Stimulated activated naive B cell treated with anti-CD40 and anti-IgM and Interleukin-4, amounts not matched to agents 10 μg/mL and 1 μg/mL and 100 μg/mL, for 72 hours (primary cell): ENCODE results near the gene KIF26A.

ENCODE experiments used
- ATAC-seq, 2 donors: fragments of 150-1000 bp; cut with Tn5 transposase; replicated peaks; 2 replicates each; pipeline ENCODE4 v1.10.0; 2021; ENCODE audit warnings: moderate library complexity in 1 of 2
- DNase-seq: peaks from one replicate; pipeline ENCODE4 v3.0.0; 2021
- H3K27ac Mint-ChIP-seq: one replicate; pipeline ENCODE4 v1.8.0; 2022; ENCODE audit warnings: mild to moderate bottlenecking, mixed read lengths
- H3K27me3 Mint-ChIP-seq, 2 donors: one replicate each; pipeline ENCODE4 v1.8.0; 2022; ENCODE audit warnings: mixed read lengths in 2 of 2
- H3K36me3 Mint-ChIP-seq, 2 donors: one replicate each; pipeline ENCODE4 v1.8.0; 2022; ENCODE audit warnings: mixed read lengths in 2 of 2, mild to moderate bottlenecking in 1 of 2
- H3K4me1 Mint-ChIP-seq, 2 donors: one replicate each; pipeline ENCODE4 v1.8.0; 2022; ENCODE audit warnings: mixed read lengths in 2 of 2, mild to moderate bottlenecking in 1 of 2
- H3K4me3 Mint-ChIP-seq, 2 donors: one replicate each; pipeline ENCODE4 v1.8.0; 2022; ENCODE audit warnings: mild to moderate bottlenecking in 2 of 2, mixed read lengths in 2 of 2, moderate library complexity in 1 of 2
- H3K9me3 Mint-ChIP-seq, 2 donors: one replicate each; pipeline ENCODE4 v1.8.0; 2022; ENCODE audit warnings: mixed read lengths in 2 of 2, mild to moderate bottlenecking in 1 of 2

The KIF26A gene

GRCh38 chr14:104106471-104106991 is 31.9 kb upstream of the KIF26A start:
- DNase-seq (no peak), ATAC-seq (no peak)
- Mint-ChIP-seq H3K4me3 (no peak overlapping the region), H3K9me3 (no peaks in the 10 kb centered on the region), H3K27ac (no peak overlapping the region), H3K27me3 (peaks cover 0 to 4% of the 10 kb centered on the region in 2 donors), H3K4me1 (no peaks in the 10 kb centered on the region), H3K36me3 (no peaks in the 10 kb centered on the region)

GRCh38 chr14:104107101-104107581 is 31.2 kb upstream of the KIF26A start:
- no peak for ATAC-seq
- H3K27me3 Mint-ChIP-seq, result peaks cover 0 to 4% of the 10 kb centered on the region in 2 donors
- H3K4me1 Mint-ChIP-seq, result no peaks in the 10 kb centered on the region
- H3K27ac Mint-ChIP-seq, result no peak overlapping the region
- no peak for DNase-seq
- H3K9me3 Mint-ChIP-seq, result no peaks in the 10 kb centered on the region
- H3K36me3 Mint-ChIP-seq, result no peaks in the 10 kb centered on the region
- H3K4me3 Mint-ChIP-seq, result no peak overlapping the region

GRCh38 chr14:104107611-104108569 is 30.5 kb upstream of the KIF26A start:
- no peaks in the 10 kb centered on the region for H3K36me3 Mint-ChIP-seq
- no peak overlapping the region for H3K27ac Mint-ChIP-seq
- no peak overlapping the region for H3K4me3 Mint-ChIP-seq
- no peak for DNase-seq
- H3K27me3 Mint-ChIP-seq, result peaks cover 3 to 4% of the 10 kb centered on the region in 2 donors
- ATAC-seq, result no peak
- no peaks in the 10 kb centered on the region for H3K4me1 Mint-ChIP-seq
- H3K9me3 Mint-ChIP-seq, result no peaks in the 10 kb centered on the region

- Mint-ChIP-seq H3K4me3 (no peak overlapping the region), H3K27me3 (peaks cover 4 to 6% of the 10 kb centered on the region in 2 donors), H3K4me1 (no peaks in the 10 kb centered on the region), H3K27ac (no peak overlapping the region), H3K9me3 (no peaks in the 10 kb centered on the region), H3K36me3 (no peaks in the 10 kb centered on the region)
- ATAC-seq, result no peak
- DNase-seq, result no peak
These were observed 29.5 kb upstream of the KIF26A start for GRCh38 chr14:104108570-104109541.

- H3K9me3 Mint-ChIP-seq, result no peaks in the 10 kb centered on the region
- H3K4me3 Mint-ChIP-seq, result no peak overlapping the region
- no peaks in the 10 kb centered on the region for H3K4me1 Mint-ChIP-seq
- ATAC-seq (no peak), DNase-seq (no peak)
- no peaks in the 10 kb centered on the region for H3K36me3 Mint-ChIP-seq
- H3K27ac Mint-ChIP-seq, result no peak overlapping the region
- H3K27me3 Mint-ChIP-seq, result peaks cover 11 to 15% of the 10 kb centered on the region in 2 donors
These were observed 28.5 kb upstream of the KIF26A start for GRCh38 chr14:104109731-104110361.

- H3K9me3 Mint-ChIP-seq, result no peaks in the 10 kb centered on the region
- no peak for DNase-seq
- no peak for ATAC-seq
- H3K27me3 Mint-ChIP-seq, result peaks cover 19 to 23% of the 10 kb centered on the region in 2 donors
- H3K27ac Mint-ChIP-seq, result no peak overlapping the region
- no peaks in the 10 kb centered on the region for H3K36me3 Mint-ChIP-seq
- no peak overlapping the region for H3K4me3 Mint-ChIP-seq
- no peaks in the 10 kb centered on the region for H3K4me1 Mint-ChIP-seq
These were observed 27.7 kb upstream of the KIF26A start for GRCh38 chr14:104110491-104111209.

GRCh38 chr14:104111301-104112112 is 26.9 kb upstream of the KIF26A start:
- no peaks in the 10 kb centered on the region for H3K36me3 Mint-ChIP-seq
- H3K27me3 Mint-ChIP-seq, result peaks cover 27 to 30% of the 10 kb centered on the region in 2 donors

GRCh38 chr14:104112113-104112505 is 26.3 kb upstream of the KIF26A start:
- no peak overlapping the region for H3K27ac Mint-ChIP-seq
- ATAC-seq (no peak), DNase-seq (no peak)
- no peak overlapping the region for H3K4me3 Mint-ChIP-seq
- no peaks in the 10 kb centered on the region for H3K9me3 Mint-ChIP-seq
- peaks cover 27 to 31% of the 10 kb centered on the region in 2 donors for H3K27me3 Mint-ChIP-seq
- no peaks in the 10 kb centered on the region for H3K36me3 Mint-ChIP-seq
- no peaks in the 10 kb centered on the region for H3K4me1 Mint-ChIP-seq

More at GRCh38 chr14:104111301-104112112, 26.9 kb upstream of the KIF26A start:
- Mint-ChIP-seq H3K9me3 (no peaks in the 10 kb centered on the region), H3K27ac (no peak overlapping the region), H3K4me3 (no peak overlapping the region), H3K4me1 (no peaks in the 10 kb centered on the region)
- ATAC-seq (no peak), DNase-seq (no peak)

GRCh38 chr14:104112609-104113571 is 25.5 kb upstream of the KIF26A start:
- Mint-ChIP-seq H3K27ac (no peak overlapping the region), H3K4me3 (no peak overlapping the region), H3K4me1 (no peaks in the 10 kb centered on the region), H3K36me3 (no peaks in the 10 kb centered on the region), H3K9me3 (no peaks in the 10 kb centered on the region), H3K27me3 (peaks cover 28 to 39% of the 10 kb centered on the region in 2 donors)
- ATAC-seq (no peak), DNase-seq (no peak)

GRCh38 chr14:104113631-104114420 is 24.6 kb upstream of the KIF26A start:
- ATAC-seq (no peak), DNase-seq (no peak)
- no peaks in the 10 kb centered on the region for H3K9me3 Mint-ChIP-seq
- H3K27me3 Mint-ChIP-seq, result peaks cover 38 to 48% of the 10 kb centered on the region in 2 donors
- no peaks in the 10 kb centered on the region for H3K4me1 Mint-ChIP-seq
- no peaks in the 10 kb centered on the region for H3K36me3 Mint-ChIP-seq
- no peak overlapping the region for H3K4me3 Mint-ChIP-seq
- no peak overlapping the region for H3K27ac Mint-ChIP-seq

GRCh38 chr14:104114421-104115130 is 23.8 kb upstream of the KIF26A start:
- H3K9me3 Mint-ChIP-seq, result no peaks in the 10 kb centered on the region
- no peaks in the 10 kb centered on the region for H3K4me1 Mint-ChIP-seq
- H3K4me3 Mint-ChIP-seq, result no peak overlapping the region
- H3K36me3 Mint-ChIP-seq, result no peaks in the 10 kb centered on the region
- DNase-seq (no peak), ATAC-seq (no peak)
- peaks cover 41 to 56% of the 10 kb centered on the region in 2 donors for H3K27me3 Mint-ChIP-seq
- no peak overlapping the region for H3K27ac Mint-ChIP-seq
